Hepatocyte (in vitro differentiated cells): Measurements from ENCODE around the gene GPATCH4.

Source experiments
- CTCF ChIP-seq: fragments of 200-600 bp; sonication (generic); IDR thresholded peaks from 2 replicates; pipeline ENCODE4 v1.5.1; 2016; ENCODE audit warnings: antibody characterized with exemption, mild to moderate bottlenecking; ENCODE audit not compliant: poor library complexity
- EZH2 ChIP-seq: fragments of 200-600 bp; sonication (generic); IDR thresholded peaks from 2 replicates; pipeline ENCODE4 v1.6.1; 2016; ENCODE audit warnings: antibody characterized with exemption, mild to moderate bottlenecking, borderline replicate concordance
- EZH2phosphoT487 ChIP-seq: fragments of 200-600 bp; sonication (generic); IDR thresholded peaks from one replicate; pipeline ENCODE4 v1.6.1; 2018; ENCODE audit warnings: antibody characterized with exemption, mild to moderate bottlenecking, low read depth, moderate library complexity; ENCODE audit not compliant: unreplicated experiment, severe bottlenecking

- no peak for TF ChIP-seq EZH2
- TF ChIP-seq CTCF: no peak
- TF ChIP-seq EZH2phosphoT487: no peak
These were observed 11.7 kb downstream of the GPATCH4 start for GRCh38 chr1:156589546-156589945.
